Ascending aorta (tissue), 2 donors: ENCODE measurements around the gene LPCAT2. TPM values are rescaled to one million over a fixed set of nuclear protein-coding genes. Genes with fewer than 3 reads are reported as not detected.

Experiments used
- DNase-seq, 2 donors: peaks; one replicate each; pipeline ENCODE4 v3.0.0-alpha.2; 2019; ENCODE audit warnings: low spot score in 2 of 2
- H3K27ac ChIP-seq, 2 donors: fragments of 200-600 bp; sonication (generic); one replicate each; pipeline ENCODE4 v1.5.1; 2016 to 2017; ENCODE audit warnings: mild to moderate bottlenecking in 1 of 2
- H3K27me3 ChIP-seq: fragments of 200-600 bp; sonication (generic); one replicate; pipeline ENCODE4 v1.5.1; 2017
- H3K36me3 ChIP-seq, 2 donors: fragments of 200-600 bp; sonication (generic); one replicate each; pipeline ENCODE4 v1.5.1; 2016
- H3K4me1 ChIP-seq, 2 donors: fragments of 200-600 bp; sonication (generic); one replicate each; pipeline ENCODE4 v1.5.1; 2016 to 2017; ENCODE audit warnings: mild to moderate bottlenecking in 1 of 2
- H3K4me3 ChIP-seq, 2 donors: fragments of 200-600 bp; sonication (generic); one replicate each; pipeline ENCODE4 v1.5.1; 2016 to 2017; ENCODE audit warnings: mild to moderate bottlenecking in 1 of 2
- H3K9me3 ChIP-seq, 2 donors: fragments of 200-600 bp; sonication (generic); one replicate each; pipeline ENCODE4 v1.5.1; 2016
- CTCF ChIP-seq, 3 experiments: fragments of 200-600 bp in 2 of 3; fragments of 450-650 bp in 1 of 3; sonication (generic) in 2 of 3; IDR thresholded peaks; one replicate each; pipeline ENCODE4 v1.5.1; 2016 to 2019; ENCODE audit warnings: antibody characterized with exemption in 3 of 3, mild to moderate bottlenecking in 1 of 3, moderate library complexity in 1 of 3
- intact Hi-C: fragments of 100-400 bp; cut with DNase I; formaldehyde crosslinking; loops from one replicate; pipeline ENCODE4 v1.15.1; 2023
- total RNA-seq: library from RNA; depleted of rRNA; stranded (reverse); fragments of >200 nt; gene quantifications from one replicate; pipeline ENCODE4 v1.1.0, GENCODE V29; 2016

LPCAT2 gene
- total RNA-seq, 1 donor from 2014 or later = 44.2 TPM

GRCh38 chr16:55491691-55492090 is 17.2 kb upstream of the LPCAT2 start:
- Histone ChIP-seq H3K36me3 (peaks cover 48 to 80% of the 10 kb centered on the region in 2 donors), H3K27ac (peak overlapping the region in 1 of 2 donors; percentile 18), H3K27me3 (no peaks in the 10 kb centered on the region), H3K4me3 (no peak overlapping the region), H3K4me1 (no peaks in the 10 kb centered on the region), H3K9me3 (no peaks in the 10 kb centered on the region)
- intact Hi-C loops = no loop called here
- DNase-seq = peak in 1 of 2 donors; percentile 53
- no peak for TF ChIP-seq CTCF (IDR thresholded peaks at IDR 0.05)

- peak in 1 of 2 donors; percentile 52 for DNase-seq
- H3K27ac ChIP-seq = no peak overlapping the region
- TF ChIP-seq CTCF (IDR thresholded peaks at IDR 0.05) = no peak
- H3K9me3 ChIP-seq = no peaks in the 10 kb centered on the region
- H3K4me1 ChIP-seq = no peaks in the 10 kb centered on the region
- no peak overlapping the region for H3K4me3 ChIP-seq
- H3K27me3 ChIP-seq = no peaks in the 10 kb centered on the region
- intact Hi-C loops = no loop called here
- H3K36me3 ChIP-seq = peaks cover 54 to 83% of the 10 kb centered on the region in 2 donors
Observed at GRCh38 chr16:55492756-55493380, 16.0 kb upstream of the LPCAT2 start.

GRCh38 chr16:55494994-55495421 is 13.9 kb upstream of the LPCAT2 start:
- no peaks in the 10 kb centered on the region for H3K27me3 ChIP-seq
- intact Hi-C loops = no loop called here
- H3K4me3 ChIP-seq = no peak overlapping the region
- no peak overlapping the region for H3K27ac ChIP-seq
- peaks cover 46 to 72% of the 10 kb centered on the region in 2 donors for H3K36me3 ChIP-seq
- peaks cover 0 to 5% of the 10 kb centered on the region in 2 donors for H3K4me1 ChIP-seq
- peak in 1 of 2 donors; percentile 72 for DNase-seq
- H3K9me3 ChIP-seq = no peaks in the 10 kb centered on the region
- peak in 1 of 3 experiments; percentile 41 for TF ChIP-seq CTCF (IDR thresholded peaks at IDR 0.05)

- intact Hi-C loops = no loop called here
- Histone ChIP-seq H3K4me3 (no peak overlapping the region), H3K36me3 (peaks cover 40 to 65% of the 10 kb centered on the region in 2 donors), H3K4me1 (peaks cover 0 to 11% of the 10 kb centered on the region in 2 donors), H3K9me3 (no peaks in the 10 kb centered on the region), H3K27me3 (no peaks in the 10 kb centered on the region), H3K27ac (no peak overlapping the region)
- peak in 1 of 2 donors; percentile 37 for DNase-seq
- no peak for TF ChIP-seq CTCF (IDR thresholded peaks at IDR 0.05)
Observed at GRCh38 chr16:55495616-55496289, 13.1 kb upstream of the LPCAT2 start.

- peaks cover 36 to 62% of the 10 kb centered on the region in 2 donors for H3K36me3 ChIP-seq
- no peaks in the 10 kb centered on the region for H3K9me3 ChIP-seq
- peaks cover 0 to 16% of the 10 kb centered on the region in 2 donors for H3K4me1 ChIP-seq
- peak in 1 of 2 donors; percentile 33 for DNase-seq
- no peak overlapping the region for H3K27ac ChIP-seq
- no peak overlapping the region for H3K4me3 ChIP-seq
- no peak for TF ChIP-seq CTCF (IDR thresholded peaks at IDR 0.05)
- no peaks in the 10 kb centered on the region for H3K27me3 ChIP-seq
- intact Hi-C loops = no loop called here
Observed at GRCh38 chr16:55496509-55497145, 12.2 kb upstream of the LPCAT2 start.
